CD14-positive monocyte (primary cell): ENCODE measurements around the gene EPHA8. TPM values are rescaled to one million over a fixed set of nuclear protein-coding genes. Genes with fewer than 3 reads are reported as not detected.

ENCODE experiments used
- DNase-seq, 3 donors: peaks; one replicate each; pipeline ENCODE4 v3.0.0-alpha.2; 2011 to 2022
- H2AFZ ChIP-seq: 2 replicates; pipeline ENCODE4 v1.6.0; 2012; ENCODE audit warnings: mild to moderate bottlenecking, low read depth, low read length, inconsistent platforms; ENCODE audit not compliant: insufficient read depth, poor library complexity, severe bottlenecking
- H3K27ac ChIP-seq, 2 donors: 1 replicate in 1 of 2; 2 replicates in 1 of 2; pipeline ENCODE4 v1.5.1; 2012 to 2013; ENCODE audit warnings: low read length in 2 of 2, control low read depth in 1 of 2, inconsistent platforms in 1 of 2, low read depth in 1 of 2, mild to moderate bottlenecking in 1 of 2
- H3K27me3 ChIP-seq, 2 donors: one replicate each; pipeline versions ENCODE4 v1.6.0 to v1.6.1; 2011 to 2013; ENCODE audit warnings: low read length in 2 of 2; ENCODE audit not compliant: control insufficient read depth in 2 of 2, insufficient read depth in 2 of 2
- H3K36me3 ChIP-seq, 2 donors: replicated peaks in 1 of 2; 1 replicate in 1 of 2; 2 replicates in 1 of 2; pipeline versions ENCODE4 v1.5.1 to v1.6.1; 2012 to 2013; ENCODE audit warnings: low read length in 2 of 2, control low read depth in 1 of 2, inconsistent platforms in 1 of 2, mild to moderate bottlenecking in 1 of 2; ENCODE audit not compliant: insufficient read depth in 2 of 2, control insufficient read depth in 1 of 2
- H3K4me1 ChIP-seq, 2 donors: 1 replicate in 1 of 2; 2 replicates in 1 of 2; pipeline versions ENCODE4 v1.5.1 to v1.6.1; 2012 to 2013; ENCODE audit warnings: low read length in 2 of 2, control low read depth in 1 of 2, inconsistent platforms in 1 of 2, mild to moderate bottlenecking in 1 of 2, moderate library complexity in 1 of 2; ENCODE audit not compliant: insufficient read depth in 2 of 2, control insufficient read depth in 1 of 2
- H3K4me2 ChIP-seq: replicated peaks from 2 replicates; pipeline ENCODE3; 2012; ENCODE audit warnings: low read length, moderate library complexity, mild to moderate bottlenecking; ENCODE audit not compliant: poor library complexity, severe bottlenecking; ENCODE audit errors: extremely low read depth
- H3K4me3 ChIP-seq, 3 experiments: fragments of 200-600 bp in 1 of 3; sonication (generic) in 1 of 3; replicated peaks in 1 of 3; 1 replicate in 2 of 3; 2 replicates in 1 of 3; pipeline ENCODE4 v1.5.1; 2011 to 2013; ENCODE audit warnings: low read length in 3 of 3, mild to moderate bottlenecking in 3 of 3, control low read depth in 2 of 3, low read depth in 2 of 3, inconsistent platforms in 1 of 3, moderate library complexity in 1 of 3
- H3K79me2 ChIP-seq: 2 replicates; pipeline ENCODE4 v1.6.0; 2012; ENCODE audit warnings: mild to moderate bottlenecking, control low read depth, inconsistent platforms, low read length, moderate library complexity; ENCODE audit not compliant: insufficient read depth
- H3K9ac ChIP-seq: 2 replicates; pipeline ENCODE4 v1.6.0; 2017; ENCODE audit warnings: low read length, mild to moderate bottlenecking; ENCODE audit not compliant: insufficient read depth, poor library complexity, severe bottlenecking
- H3K9me3 ChIP-seq, 2 donors: replicated peaks in 1 of 2; 1 replicate in 1 of 2; 2 replicates in 1 of 2; pipeline versions ENCODE4 v1.5.1 to v1.6.1; 2012 to 2013; ENCODE audit warnings: low read length in 2 of 2, control low read depth in 1 of 2; ENCODE audit not compliant: control insufficient read depth in 1 of 2, insufficient read depth in 1 of 2
- H4K20me1 ChIP-seq: 2 replicates; pipeline ENCODE4 v1.6.0; 2012; ENCODE audit warnings: mild to moderate bottlenecking, low read length, control low read depth, moderate library complexity; ENCODE audit not compliant: insufficient read depth
- H3K27ac Mint-ChIP-seq, 7 donors: one replicate each; pipeline ENCODE4 v1.8.0; 2020; ENCODE audit warnings: mild to moderate bottlenecking in 7 of 7, mixed read lengths in 7 of 7, moderate library complexity in 6 of 7, inconsistent platforms in 2 of 7
- H3K27me3 Mint-ChIP-seq, 3 donors: one replicate each; pipeline ENCODE4 v1.8.0; 2021 to 2022; ENCODE audit warnings: low read depth in 3 of 3, mild to moderate bottlenecking in 3 of 3, mixed read lengths in 3 of 3, moderate library complexity in 3 of 3, inconsistent platforms in 1 of 3
- H3K36me3 Mint-ChIP-seq, 2 donors: one replicate each; pipeline ENCODE4 v1.8.0; 2020; ENCODE audit warnings: mixed read lengths in 2 of 2, inconsistent platforms in 1 of 2, mild to moderate bottlenecking in 1 of 2
- H3K4me1 Mint-ChIP-seq: one replicate; pipeline ENCODE4 v1.8.0; 2020; ENCODE audit warnings: mild to moderate bottlenecking, mixed read lengths
- H3K4me3 Mint-ChIP-seq, 2 donors: one replicate each; pipeline ENCODE4 v1.8.0; 2020; ENCODE audit warnings: mild to moderate bottlenecking in 2 of 2, mixed read lengths in 2 of 2, moderate library complexity in 1 of 2
- H3K9me3 Mint-ChIP-seq, 7 donors: one replicate each; pipeline ENCODE4 v1.8.0; 2020 to 2022; ENCODE audit warnings: mixed read lengths in 7 of 7, mild to moderate bottlenecking in 6 of 7, moderate library complexity in 6 of 7, inconsistent platforms in 2 of 7
- WGBS: methylation state at CpG from one replicate; pipeline ENCODE4 v1.1.5; 2013; ENCODE audit warnings: missing lambda C conversion rate; ENCODE audit not compliant: insufficient coverage; 5-methylcytosine and 5-hydroxymethylcytosine counted together
- intact Hi-C, 2 donors: fragments of 100-400 bp; cut with micrococcal nuclease; formaldehyde crosslinking; loops; one replicate each; pipeline versions ENCODE4 v1.15.0 to v1.15.1; 2023
- polyA plus RNA-seq, 3 donors: library from polyadenylated mRNA; depleted of rRNA in 1 of 3; unstranded in 2 of 3; stranded (reverse) in 1 of 3; fragments of 300-500 nt in 2 of 3; fragments of >200 nt in 1 of 3; fragmentation: Illumina TruSeq in 2 of 3; gene quantifications; 1 replicate in 2 of 3; 2 replicates in 1 of 3; pipeline ENCODE4 v1.2.3, GENCODE V29; 2012 to 2021
- TF ChIP-seq, protein P1 (sequence below): fragments of 200-600 bp; IDR thresholded peaks from one replicate; pipeline ENCODE4 v1.8.0; 2022; ENCODE audit warnings: antibody characterized with exemption, mild to moderate bottlenecking

The EPHA8 gene
- polyA plus RNA-seq, 3 donors: 0.04 TPM; not detected in 2

GRCh38 chr1:22530715-22531114 is 32.6 kb upstream of the EPHA8 start:
- Histone ChIP-seq H3K4me2 (no peak overlapping the region), H3K27ac (no peak overlapping the region), H3K4me3 (no peak overlapping the region), H3K79me2 (no peaks in the 10 kb centered on the region), H3K9ac (no peak overlapping the region), H4K20me1 (no peaks in the 10 kb centered on the region), H3K27me3 (no peaks in the 10 kb centered on the region), H2AFZ (no peak overlapping the region), H3K36me3 (peaks cover 27 to 69% of the 10 kb centered on the region in 2 donors), H3K4me1 (no peaks in the 10 kb centered on the region), H3K9me3 (no peaks in the 10 kb centered on the region)
- H3K36me3 Mint-ChIP-seq: peaks cover 63 to 67% of the 10 kb centered on the region in 2 donors
- TF ChIP-seq, protein P1, sequence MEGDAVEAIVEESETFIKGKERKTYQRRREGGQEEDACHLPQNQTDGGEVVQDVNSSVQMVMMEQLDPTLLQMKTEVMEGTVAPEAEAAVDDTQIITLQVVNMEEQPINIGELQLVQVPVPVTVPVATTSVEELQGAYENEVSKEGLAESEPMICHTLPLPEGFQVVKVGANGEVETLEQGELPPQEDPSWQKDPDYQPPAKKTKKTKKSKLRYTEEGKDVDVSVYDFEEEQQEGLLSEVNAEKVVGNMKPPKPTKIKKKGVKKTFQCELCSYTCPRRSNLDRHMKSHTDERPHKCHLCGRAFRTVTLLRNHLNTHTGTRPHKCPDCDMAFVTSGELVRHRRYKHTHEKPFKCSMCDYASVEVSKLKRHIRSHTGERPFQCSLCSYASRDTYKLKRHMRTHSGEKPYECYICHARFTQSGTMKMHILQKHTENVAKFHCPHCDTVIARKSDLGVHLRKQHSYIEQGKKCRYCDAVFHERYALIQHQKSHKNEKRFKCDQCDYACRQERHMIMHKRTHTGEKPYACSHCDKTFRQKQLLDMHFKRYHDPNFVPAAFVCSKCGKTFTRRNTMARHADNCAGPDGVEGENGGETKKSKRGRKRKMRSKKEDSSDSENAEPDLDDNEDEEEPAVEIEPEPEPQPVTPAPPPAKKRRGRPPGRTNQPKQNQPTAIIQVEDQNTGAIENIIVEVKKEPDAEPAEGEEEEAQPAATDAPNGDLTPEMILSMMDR: no peak
- intact Hi-C loops: no loop called here
- no peaks in the 10 kb centered on the region for H3K9me3 Mint-ChIP-seq
- no CpG with 5 or more reads among the region's 3 CpGs for WGBS
- no peak overlapping the region for H3K4me3 Mint-ChIP-seq
- H3K27ac Mint-ChIP-seq: no peak overlapping the region
- H3K4me1 Mint-ChIP-seq: no peaks in the 10 kb centered on the region
- H3K27me3 Mint-ChIP-seq: no peaks in the 10 kb centered on the region
- no peak for DNase-seq

DNA sequence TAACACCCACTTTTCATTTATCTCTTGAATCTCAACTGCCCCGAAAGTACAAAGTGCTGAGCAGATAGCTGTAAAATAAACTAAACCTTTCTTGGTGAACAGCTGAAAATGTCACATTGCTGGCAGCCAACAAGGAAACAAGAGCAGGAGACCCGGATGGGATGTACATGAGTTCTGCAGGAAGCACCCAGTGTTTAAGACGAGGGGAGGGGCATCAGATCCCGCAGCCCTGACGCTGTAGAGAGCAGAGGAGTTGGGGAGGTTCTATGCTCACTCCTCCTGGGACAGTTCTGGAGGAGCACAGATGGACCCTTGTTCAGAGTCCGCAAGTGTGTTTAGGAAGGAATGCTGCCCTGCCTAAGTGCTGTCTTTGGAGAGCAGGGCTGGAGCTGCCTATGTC is 32.0 kb upstream of the EPHA8 start:
- H4K20me1 ChIP-seq: no peaks in the 10 kb centered on the region
- no peak overlapping the region for H3K4me2 ChIP-seq
- DNase-seq: no peak
- intact Hi-C loops: no loop called here
- H3K9ac ChIP-seq: no peak overlapping the region
- H3K27ac ChIP-seq: no peak overlapping the region
- H3K36me3 Mint-ChIP-seq: peaks cover 58 to 65% of the 10 kb centered on the region in 2 donors
- peak overlapping the region in 1 of 7 donors; percentile 14 for H3K27ac Mint-ChIP-seq
- no peak overlapping the region for H2AFZ ChIP-seq
- H3K9me3 ChIP-seq: no peaks in the 10 kb centered on the region
- H3K79me2 ChIP-seq: no peaks in the 10 kb centered on the region
- H3K4me1 Mint-ChIP-seq: no peaks in the 10 kb centered on the region
- 92% methylated on average over 5 of the region's 6 CpGs for WGBS
- H3K4me1 ChIP-seq: no peaks in the 10 kb centered on the region
- H3K9me3 Mint-ChIP-seq: no peaks in the 10 kb centered on the region
- H3K4me3 ChIP-seq: no peak overlapping the region
- no peaks in the 10 kb centered on the region for H3K27me3 Mint-ChIP-seq
- H3K36me3 ChIP-seq: peaks cover 21 to 64% of the 10 kb centered on the region in 2 donors
- TF ChIP-seq, protein P1: no peak
- H3K4me3 Mint-ChIP-seq: no peak overlapping the region
- H3K27me3 ChIP-seq: no peaks in the 10 kb centered on the region
